GM21737 (cell line): ENCODE data around the gene ITSN1.
"Not testable (repeated sequence)": the region's sequence is repeated elsewhere in the genome, so short reads cannot be mapped to it uniquely, and the experiment has no call there.

ENCODE experiments used
- ATAC-seq: cut with Tn5 transposase; IDR thresholded peaks from one replicate; pipeline ENCODE4 v1.9.1; 2021; ENCODE audit warnings: mild to moderate bottlenecking, moderate library complexity; ENCODE audit not compliant: unreplicated experiment

The ITSN1 gene

GRCh38 chr21:33642027-33642895 is at the start of gene ITSN1:
ITSN1 (plus strand) TSS chr21:33642501; CDS start chr21:33718829, 76,328 bp downstream.
- ATAC-seq = peak; percentile 78

- no peak for ATAC-seq
These were observed 44.2 kb upstream of the ITSN1 start for GRCh38 chr21:33598051-33598450.

GRCh38 chr21:33608559-33608958 is 33.7 kb upstream of the ITSN1 start:
- ATAC-seq = no peak

DNA sequence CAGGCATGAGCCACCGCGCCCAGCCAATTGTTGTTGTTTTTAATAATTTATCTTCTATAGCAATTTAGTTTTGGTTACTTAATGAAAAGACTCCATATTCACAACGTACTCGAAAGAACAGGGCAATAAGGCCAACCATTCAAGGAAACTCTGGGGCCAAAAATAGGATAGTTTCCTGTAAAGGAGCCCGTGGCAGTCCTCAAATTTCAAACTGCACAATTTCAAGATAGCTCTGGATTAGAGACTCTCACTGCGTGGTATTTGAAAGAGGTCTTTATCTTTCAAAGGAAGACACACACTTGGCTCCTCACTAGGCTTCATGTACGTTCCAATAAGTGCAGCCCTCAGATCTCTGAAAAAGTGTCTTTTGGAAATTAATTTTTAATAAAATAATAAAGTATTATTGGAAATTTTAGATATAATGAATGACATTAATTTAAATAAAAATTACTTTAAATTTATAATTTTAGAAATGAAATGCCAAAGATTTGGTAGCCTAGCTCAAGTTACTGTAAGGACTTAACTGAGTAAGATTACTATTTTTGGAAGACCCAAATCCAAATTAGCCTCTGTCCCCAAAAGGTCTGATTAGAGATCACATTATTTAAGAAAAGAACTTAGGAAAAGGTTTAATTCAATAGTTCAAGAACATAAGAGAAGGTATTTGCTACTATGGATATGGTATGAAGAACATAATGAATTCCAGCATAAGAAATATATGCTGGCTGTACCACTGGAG is 31.1 kb upstream of the ITSN1 start:
- ATAC-seq = no peak

DNA sequence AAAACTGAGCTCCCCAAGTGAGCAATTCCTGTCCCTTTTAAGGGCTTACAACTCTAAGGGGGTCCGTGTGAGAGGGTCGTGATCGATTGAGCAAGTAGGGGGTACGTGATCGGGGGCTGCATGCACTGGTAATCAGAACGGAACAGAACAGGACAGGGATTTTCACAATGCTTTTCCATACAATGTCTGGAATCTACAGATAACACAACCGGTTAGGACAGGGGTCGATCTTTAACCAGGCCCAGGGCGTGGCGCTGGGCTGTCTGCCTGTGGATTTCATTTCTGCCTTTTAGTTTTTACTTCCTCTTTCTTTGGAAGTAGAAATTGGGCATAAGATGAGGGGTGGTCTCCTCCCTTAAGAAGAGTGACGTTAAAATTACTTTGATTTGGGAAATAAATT is 24.7 kb upstream of the ITSN1 start:
- not testable (repeated sequence) for ATAC-seq

- ATAC-seq = no peak
These were observed 23.9 kb upstream of the ITSN1 start for GRCh38 chr21:33618407-33618806.

GRCh38 chr21:33619726-33620125 is 22.6 kb upstream of the ITSN1 start:
- no peak for ATAC-seq

- no peak for ATAC-seq
These were observed 20.0 kb upstream of the ITSN1 start for GRCh38 chr21:33622253-33622652.

- not testable (repeated sequence) for ATAC-seq
These were observed 16.1 kb upstream of the ITSN1 start for GRCh38 chr21:33626151-33626550.

DNA sequence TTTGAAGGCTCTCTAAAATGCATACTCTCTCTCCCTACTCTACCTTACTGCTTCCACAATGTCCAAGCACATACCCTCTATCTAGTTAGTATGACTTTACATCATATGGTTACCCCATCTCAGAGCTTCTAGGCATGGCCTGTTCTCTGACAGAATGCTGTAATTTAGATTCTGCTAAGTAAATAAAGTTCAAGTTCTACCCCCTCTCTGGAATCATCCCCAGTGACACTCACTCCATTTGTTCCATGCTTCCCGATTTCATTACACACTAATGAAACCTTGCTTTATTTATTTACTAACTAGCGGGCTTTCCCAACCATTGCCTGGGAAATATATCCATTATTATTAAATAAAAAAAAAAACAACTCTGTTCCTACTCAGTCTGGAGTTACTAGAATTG is 8.0 kb upstream of the ITSN1 start:
- no peak for ATAC-seq

GRCh38 chr21:33640697-33641351 is 1.5 kb upstream of the ITSN1 start:
- ATAC-seq = no peak

DNA sequence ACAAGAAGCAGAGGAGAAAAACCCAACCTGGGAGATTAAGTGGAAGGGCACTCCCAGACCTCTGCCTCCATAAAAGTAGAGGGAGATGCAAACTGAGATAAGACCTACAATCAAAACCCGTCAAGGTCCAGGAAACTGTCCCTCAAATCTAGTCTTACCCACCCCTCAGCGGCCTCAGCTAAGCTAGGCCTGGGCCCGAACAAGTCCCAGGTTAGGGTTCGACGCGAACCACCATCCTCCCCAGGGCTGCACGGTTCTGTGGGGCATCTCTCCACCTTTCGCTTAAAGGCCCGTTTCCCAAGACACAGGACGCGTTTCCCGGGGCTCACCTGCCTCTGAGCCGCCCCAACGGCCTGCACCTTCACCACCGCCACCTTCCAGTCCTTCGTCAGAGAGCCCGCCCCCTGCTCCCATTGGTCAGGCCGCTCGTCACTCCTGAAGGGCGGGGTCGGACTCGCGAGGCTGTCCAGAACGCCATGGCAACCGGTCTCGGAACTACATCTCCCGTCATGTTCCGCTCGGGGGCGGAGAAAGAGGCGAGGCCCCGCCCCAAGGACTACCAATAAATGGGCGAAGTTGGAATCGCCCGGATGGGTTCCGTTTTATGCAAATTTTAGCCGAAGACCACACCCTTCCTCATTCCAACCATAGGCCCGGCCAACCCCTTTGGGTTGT is 812 bp upstream of the ITSN1 start, which contains the start of gene CRYZL1:
CRYZL1 (minus strand) TSS at position 390 of the 675 bp plus-strand sequence. CDS start 10,190 bp downstream, outside the sequence.
- ATAC-seq = peak; percentile 81

GRCh38 chr21:33642896-33643657 is 776 bp downstream of the ITSN1 start:
- peak; percentile 1 for ATAC-seq

GRCh38 chr21:33643658-33644311 is 1.5 kb downstream of the ITSN1 start:
- ATAC-seq = no peak

- no peak for ATAC-seq
These were observed 2.2 kb downstream of the ITSN1 start for GRCh38 chr21:33644383-33645074.

GRCh38 chr21:33645730-33646129 is 3.4 kb downstream of the ITSN1 start:
- ATAC-seq = no peak

- no peak for ATAC-seq
These were observed 5.3 kb downstream of the ITSN1 start for GRCh38 chr21:33647587-33647986.

DNA sequence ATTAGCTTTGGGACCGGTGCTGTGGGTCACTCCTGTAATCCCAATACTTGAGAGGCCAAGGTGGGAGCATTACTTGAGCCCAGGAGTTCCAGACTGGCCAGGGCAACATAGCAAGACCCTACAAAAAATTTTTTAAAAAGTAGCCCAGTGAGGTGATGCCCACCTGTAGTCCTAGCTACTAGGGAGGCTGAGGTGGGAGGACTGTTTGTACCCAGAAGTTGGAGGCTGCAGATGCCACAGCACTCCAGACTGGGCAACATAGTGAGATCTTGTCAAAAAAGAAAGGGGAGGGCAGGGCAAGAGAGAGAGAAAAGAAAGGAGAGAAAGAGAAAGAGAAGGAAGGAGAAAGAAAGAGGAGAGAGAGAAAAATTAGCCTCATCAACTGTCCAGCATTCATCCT is 6.3 kb downstream of the ITSN1 start:
- no peak for ATAC-seq

DNA sequence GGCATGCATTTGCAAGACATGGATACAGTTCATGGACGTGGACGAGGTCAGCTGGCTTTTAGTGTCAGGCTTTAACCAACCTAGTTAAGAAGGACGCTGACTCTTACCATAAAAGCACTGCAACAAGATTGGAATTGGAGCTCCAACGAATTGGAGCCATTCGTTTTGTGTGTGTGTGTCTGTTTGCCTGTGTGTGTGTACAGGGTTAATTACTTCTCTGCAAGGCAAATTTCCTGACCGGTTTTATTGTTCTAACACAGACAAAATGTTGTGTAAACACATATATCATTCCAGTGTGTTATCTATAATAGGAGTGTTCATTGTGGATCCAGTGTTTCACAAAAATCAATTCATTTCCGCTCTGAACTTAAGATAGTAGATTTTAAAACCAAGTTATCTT is 7.9 kb downstream of the ITSN1 start:
- ATAC-seq = no peak
